Chondrocyte (in vitro differentiated cells): ENCODE results near the gene THOP1. TPM values are rescaled to one million over a fixed set of nuclear protein-coding genes. Genes with fewer than 3 reads are reported as not detected.
"Not testable (repeated sequence)": the region's sequence is repeated elsewhere in the genome, so short reads cannot be mapped to it uniquely, and the experiment has no call there.

Experiments
- DNase-seq: peaks from one replicate; pipeline ENCODE4 v3.0.0; 2021; ENCODE audit warnings: mixed read lengths, low spot score
- H3K27ac Mint-ChIP-seq: one replicate; pipeline ENCODE4 v1.8.0; 2021; ENCODE audit warnings: mild to moderate bottlenecking, moderate library complexity, mixed read lengths; ENCODE audit not compliant: unreplicated experiment
- H3K27me3 Mint-ChIP-seq: 2 replicates; pipeline ENCODE4 v1.8.0; 2021; ENCODE audit warnings: low read depth, mixed read lengths
- H3K36me3 Mint-ChIP-seq: 2 replicates; pipeline ENCODE4 v1.8.0; 2021; ENCODE audit warnings: low read depth, mixed read lengths
- H3K4me1 Mint-ChIP-seq: 2 replicates; pipeline ENCODE4 v1.8.0; 2021; ENCODE audit warnings: low read depth, mild to moderate bottlenecking, mixed read lengths
- H3K4me3 Mint-ChIP-seq: one replicate; pipeline ENCODE4 v1.8.0; 2021; ENCODE audit warnings: mild to moderate bottlenecking, moderate library complexity, mixed read lengths; ENCODE audit not compliant: unreplicated experiment
- H3K9me3 Mint-ChIP-seq: 2 replicates; pipeline ENCODE4 v1.8.0; 2021; ENCODE audit warnings: low read depth, mixed read lengths
- CTCF ChIP-seq: fragments of 200-600 bp; sonication (generic); IDR thresholded peaks from 2 replicates; pipeline ENCODE4 v1.5.0; 2021; ENCODE audit warnings: antibody characterized with exemption, mild to moderate bottlenecking, moderate library complexity
- total RNA-seq: library from RNA; stranded (reverse); gene quantifications from 3 replicates; pipeline ENCODE4 v1.2.1, GENCODE V29; 2021

THOP1 gene
- total RNA-seq, 1 donor from 2014 or later, result 48.4 TPM

GRCh38 chr19:2791876-2792275, 6.6 kb downstream of the THOP1 start:
- Mint-ChIP-seq H3K4me3 (no peak overlapping the region), H3K27me3 (no peaks in the 10 kb centered on the region), H3K27ac (no peak overlapping the region), H3K4me1 (peaks cover 4% of the 10 kb centered on the region), H3K36me3 (peaks cover 12% of the 10 kb centered on the region), H3K9me3 (no peaks in the 10 kb centered on the region)
- no peak for DNase-seq
- no peak for TF ChIP-seq CTCF

- H3K27me3 Mint-ChIP-seq, H3K4me3 Mint-ChIP-seq, H3K4me1 Mint-ChIP-seq, H3K9me3 Mint-ChIP-seq, DNase-seq, H3K27ac Mint-ChIP-seq: not testable (repeated sequence)
- H3K36me3 Mint-ChIP-seq, result peaks cover 14% of the 10 kb centered on the region
Observed at GRCh38 chr19:2792666-2793065, 7.4 kb downstream of the THOP1 start.

- no peak for DNase-seq
- Mint-ChIP-seq H3K4me3 (no peak overlapping the region), H3K36me3 (peaks cover 14% of the 10 kb centered on the region), H3K27me3 (no peaks in the 10 kb centered on the region), H3K27ac (no peak overlapping the region), H3K9me3 (no peaks in the 10 kb centered on the region), H3K4me1 (no peaks in the 10 kb centered on the region)
- TF ChIP-seq CTCF, result no peak
Observed at GRCh38 chr19:2793126-2793525, 7.8 kb downstream of the THOP1 start.

- no peak for TF ChIP-seq CTCF
- H3K27ac Mint-ChIP-seq, result no peak overlapping the region
- H3K4me3 Mint-ChIP-seq, result no peak overlapping the region
- H3K4me1 Mint-ChIP-seq, result no peaks in the 10 kb centered on the region
- H3K9me3 Mint-ChIP-seq, result no peaks in the 10 kb centered on the region
- no peaks in the 10 kb centered on the region for H3K27me3 Mint-ChIP-seq
- peaks cover 14% of the 10 kb centered on the region for H3K36me3 Mint-ChIP-seq
- DNase-seq, result no peak
Observed at GRCh38 chr19:2793577-2793976, 8.3 kb downstream of the THOP1 start.

- no peak for DNase-seq
- Mint-ChIP-seq H3K27ac (no peak overlapping the region), H3K4me3 (no peak overlapping the region), H3K9me3 (no peaks in the 10 kb centered on the region), H3K36me3 (peaks cover 16% of the 10 kb centered on the region), H3K4me1 (no peaks in the 10 kb centered on the region), H3K27me3 (no peaks in the 10 kb centered on the region)
- TF ChIP-seq CTCF, result no peak
Observed at GRCh38 chr19:2795827-2796658, 10.7 kb downstream of the THOP1 start.
